Measurements from ENCODE around the gene CACNA1C.
"Not testable (repeated sequence)": the region's sequence is repeated elsewhere in the genome, so short reads cannot be mapped to it uniquely, and the experiment has no call there.

Gene CACNA1C

DNA sequence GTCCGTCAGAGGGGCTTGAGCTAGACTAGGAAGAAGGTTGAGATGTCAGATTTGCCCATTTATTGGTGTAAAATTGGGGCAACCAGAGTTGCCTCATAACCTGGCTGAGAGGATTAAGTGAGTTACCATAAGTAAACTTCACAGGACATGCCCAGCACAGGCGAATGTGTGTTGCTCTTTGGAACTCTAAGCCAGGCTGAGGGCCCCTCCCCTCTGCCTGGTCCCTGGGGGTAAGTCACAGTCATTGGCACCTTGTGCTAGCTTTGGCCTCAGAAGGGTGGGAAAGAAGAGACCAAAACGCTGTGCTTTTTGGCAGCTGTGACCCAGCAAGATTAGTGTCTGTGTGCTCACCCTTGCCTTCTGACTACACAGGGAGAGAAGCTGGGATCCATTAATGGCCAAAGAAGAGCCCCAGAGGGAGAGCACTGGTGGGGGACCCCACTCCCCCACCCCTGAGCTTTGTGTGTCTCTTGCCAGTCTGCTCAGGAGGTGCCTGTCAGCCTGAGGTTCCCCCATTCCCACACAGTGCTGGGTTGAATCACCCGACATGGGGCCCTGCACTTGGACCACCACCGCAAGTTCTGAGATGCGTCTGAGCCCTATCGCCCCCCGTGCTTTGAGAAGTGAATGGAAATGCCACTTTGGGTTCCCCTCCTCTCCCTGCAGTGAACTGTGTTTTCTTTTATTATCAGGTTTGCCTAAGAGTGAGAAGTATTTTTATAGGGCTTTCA lies 74.1 kb downstream of the CACNA1C start:
- DNase-seq (ENCODE audit: low read depth): no peak
- H3K4me3 ChIP-seq (ENCODE audit: low read depth, low read length): no peak overlapping the region

DNA sequence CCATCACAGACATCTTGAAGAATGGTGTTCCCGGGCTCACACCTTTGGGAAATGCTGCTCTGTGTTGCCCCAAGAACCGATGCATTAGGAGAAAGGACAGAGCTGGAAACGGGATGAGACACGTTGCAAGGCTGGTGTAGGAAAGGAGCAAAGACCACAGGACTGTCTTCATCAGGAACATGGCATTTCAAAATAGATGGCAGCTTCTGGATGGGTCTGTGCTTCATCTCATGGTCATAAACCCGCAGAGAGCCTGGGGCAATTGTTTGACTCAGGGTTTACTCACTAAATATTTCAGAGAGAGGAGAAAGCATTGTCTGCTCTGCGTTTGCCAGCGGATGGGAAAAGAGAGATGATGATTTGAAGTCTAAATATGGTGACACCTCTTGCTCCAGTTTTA lies 76.3 kb downstream of the CACNA1C start:
- no peak overlapping the region for H3K4me3 ChIP-seq (ENCODE audit: low read depth, low read length)
- DNase-seq (ENCODE audit: low read depth): peak; percentile 12

DNA sequence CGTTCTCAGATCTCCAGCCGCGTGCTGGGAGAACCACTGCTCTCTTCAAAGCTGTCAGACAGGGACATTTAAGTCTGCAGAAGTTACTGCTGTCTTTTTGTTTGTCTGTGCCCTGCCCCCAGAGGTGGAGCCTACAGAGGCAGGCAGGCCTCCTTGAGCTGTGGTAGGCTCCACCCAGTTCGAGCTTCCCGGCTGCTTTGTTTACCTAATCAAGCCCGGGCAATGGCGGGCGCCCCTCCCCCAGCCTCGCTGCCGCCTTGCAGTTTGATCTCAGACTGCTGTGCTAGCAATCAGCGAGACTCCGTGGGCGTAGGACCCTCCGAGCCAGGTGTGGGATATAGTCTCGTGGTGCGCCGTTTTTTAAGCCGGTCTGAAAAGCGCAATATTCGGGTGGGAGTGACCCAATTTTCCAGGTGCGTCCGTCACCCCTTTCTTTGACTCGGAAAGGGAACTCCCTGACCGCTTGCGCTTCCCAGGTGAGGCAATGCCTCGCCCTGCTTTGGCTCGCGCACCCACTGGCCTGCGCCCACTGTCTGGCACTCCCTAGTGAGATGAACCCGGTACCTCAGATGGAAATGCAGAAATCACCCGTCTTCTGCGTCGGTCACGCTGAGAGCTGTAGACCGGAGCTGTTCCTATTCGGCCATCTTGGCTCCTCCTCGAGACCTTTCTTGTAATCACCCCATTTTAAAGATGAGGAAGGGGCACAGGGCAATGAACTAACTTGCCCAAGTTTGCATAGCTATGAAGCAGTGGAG lies 83.1 kb downstream of the CACNA1C start:
- DNase-seq (ENCODE audit: low read depth); H3K4me3 ChIP-seq (ENCODE audit: low read depth, low read length): not testable (repeated sequence)

DNA sequence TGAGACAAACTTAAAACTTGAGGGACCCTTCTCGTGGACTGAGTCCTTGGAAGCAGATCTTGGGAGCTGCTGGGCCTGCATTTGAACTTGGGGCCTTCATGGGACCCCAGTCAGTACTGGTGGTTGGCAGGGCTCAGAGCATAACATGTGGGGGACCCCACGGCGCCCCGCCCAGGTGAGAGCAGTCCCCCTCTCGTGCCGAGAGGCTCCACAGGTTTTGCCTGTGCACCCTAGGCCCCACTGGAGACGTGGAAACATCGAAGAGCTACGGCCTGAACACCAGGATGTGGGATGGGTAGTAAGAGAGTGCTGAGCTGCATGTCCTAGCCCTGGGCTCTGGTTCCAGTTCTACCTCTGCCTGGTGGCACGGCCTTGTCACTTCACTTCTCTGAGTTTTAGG lies 84.1 kb downstream of the CACNA1C start:
- H3K4me3 ChIP-seq (ENCODE audit: low read depth, low read length): no peak overlapping the region
- DNase-seq (ENCODE audit: low read depth): no peak

DNA sequence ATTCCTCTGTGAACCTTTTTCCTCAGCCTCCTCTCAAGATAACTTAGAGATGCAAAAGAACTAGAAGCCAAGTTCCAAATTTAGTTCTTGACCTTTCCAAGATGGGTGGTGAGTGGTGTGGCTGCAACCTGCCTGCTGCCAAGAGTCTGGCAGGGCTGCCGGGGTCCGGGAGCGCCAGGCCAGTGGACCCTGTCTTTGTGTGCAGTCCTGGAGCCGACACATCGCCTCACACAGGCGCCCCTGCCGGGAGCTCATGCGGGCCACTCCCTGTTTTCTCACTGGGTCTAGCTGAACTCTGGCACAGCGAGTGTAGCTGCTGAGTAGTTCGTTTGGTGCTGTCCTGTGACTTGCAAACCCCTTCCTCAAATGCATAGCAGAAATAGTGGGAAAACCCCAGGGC lies 84.9 kb downstream of the CACNA1C start:
- no peak for DNase-seq (ENCODE audit: low read depth)
- no peak overlapping the region for H3K4me3 ChIP-seq (ENCODE audit: low read depth, low read length)

DNA sequence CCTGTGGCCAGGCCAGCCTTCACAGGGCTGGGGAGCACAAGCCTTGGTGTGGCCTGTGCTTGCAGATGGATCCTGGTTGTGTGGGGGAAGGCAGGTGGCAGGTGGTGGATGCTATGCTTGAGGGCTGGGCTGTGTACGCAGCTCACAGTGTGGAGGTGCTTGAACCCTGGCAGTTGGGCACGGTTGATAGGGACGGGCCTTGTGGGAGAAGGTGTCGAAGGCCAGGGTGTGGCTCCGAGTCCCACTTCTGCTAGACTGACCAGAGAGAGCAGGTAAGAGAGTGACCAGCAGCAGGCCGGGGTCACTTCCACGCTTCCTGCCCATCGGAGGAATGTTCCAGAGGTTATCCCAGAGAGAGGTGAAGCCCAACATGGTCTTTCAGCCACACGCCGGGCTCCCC lies 85.5 kb downstream of the CACNA1C start:
- no peak for DNase-seq (ENCODE audit: low read depth)

DNA sequence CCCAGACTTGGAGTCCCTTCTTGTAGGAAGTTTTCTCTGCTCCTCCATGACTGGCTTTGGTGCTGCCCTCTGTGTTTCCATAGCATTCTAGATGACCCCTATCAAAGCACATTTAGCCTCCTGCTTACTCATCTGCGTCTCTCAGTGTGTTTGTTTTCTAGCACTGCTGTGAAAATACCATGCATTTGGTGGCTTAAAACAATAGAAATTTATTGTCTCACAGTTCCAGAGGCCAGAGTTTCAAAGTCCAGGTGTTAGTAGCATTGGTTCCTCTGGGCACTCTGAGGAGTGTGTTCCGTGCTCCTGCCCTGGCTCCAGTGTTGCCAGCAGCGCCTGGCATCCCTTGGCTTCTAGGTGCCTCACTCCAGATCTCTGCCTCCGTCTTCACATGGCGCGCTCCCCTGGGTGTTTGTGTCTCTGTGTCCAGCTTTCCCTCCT lies 86.1 kb downstream of the CACNA1C start:
- H3K4me3 ChIP-seq (ENCODE audit: low read depth, low read length): no peak overlapping the region
- no peak for DNase-seq (ENCODE audit: low read depth)

More for the DNA sequence above, 85.5 kb downstream of the CACNA1C start:
- H3K4me3 ChIP-seq (ENCODE audit: low read depth, low read length): no peak overlapping the region

DNA sequence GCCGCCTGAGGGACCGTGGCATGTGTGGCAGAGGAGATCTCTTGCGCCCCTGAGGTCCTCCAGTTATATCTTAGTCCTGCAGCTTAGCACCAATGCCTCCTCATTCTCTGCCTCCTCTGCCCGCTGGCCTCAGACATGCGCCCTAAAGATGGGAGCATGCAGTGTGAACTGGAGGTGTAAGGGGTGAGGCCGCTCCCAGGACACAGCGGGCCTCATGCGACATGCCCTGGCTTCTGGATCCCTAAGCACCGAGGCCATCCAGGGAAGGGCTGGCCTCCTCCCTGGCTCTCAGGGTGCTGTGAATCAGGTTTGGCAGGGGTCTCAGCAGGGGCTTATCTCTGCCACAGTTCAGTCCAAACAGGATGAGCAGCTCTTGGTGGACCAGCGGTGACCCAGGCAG lies 86.9 kb downstream of the CACNA1C start:
- H3K4me3 ChIP-seq (ENCODE audit: low read depth, low read length): no peak overlapping the region
- DNase-seq (ENCODE audit: low read depth): no peak

DNA sequence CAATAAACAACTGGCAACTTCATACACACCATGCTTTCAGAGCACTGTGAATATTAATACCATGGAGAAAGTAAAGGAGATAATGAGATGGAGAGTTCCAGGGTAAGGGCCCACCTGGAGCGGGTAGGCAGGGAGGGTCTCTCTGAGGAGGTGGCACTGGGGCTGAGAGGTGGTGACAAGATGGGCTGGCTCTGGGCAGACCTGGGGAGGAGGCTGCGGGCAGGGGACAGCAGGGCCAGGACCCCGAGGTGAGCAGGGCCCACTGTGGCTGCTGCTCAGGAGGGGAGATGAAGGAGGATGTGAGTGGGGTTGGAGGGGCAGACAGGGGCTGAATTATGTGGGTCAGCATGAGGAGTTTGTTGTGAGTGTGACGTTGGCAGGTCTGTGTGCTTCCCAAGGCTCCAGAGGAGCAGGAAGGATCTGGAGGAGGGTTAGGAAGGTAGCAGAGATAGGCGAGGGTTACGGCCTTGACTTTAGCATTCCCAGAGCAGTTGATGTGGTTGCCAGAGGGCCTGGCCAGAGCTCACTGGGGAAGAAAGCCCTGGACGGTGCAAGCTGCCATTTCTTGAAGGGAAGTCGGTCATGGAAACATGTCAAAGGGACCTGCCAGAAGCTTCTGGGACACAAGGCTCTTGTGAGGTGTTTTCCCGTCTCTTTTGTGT lies 88.2 kb downstream of the CACNA1C start:
- DNase-seq (ENCODE audit: low read depth): no peak
- no peak overlapping the region for H3K4me3 ChIP-seq (ENCODE audit: low read depth, low read length)

DNA sequence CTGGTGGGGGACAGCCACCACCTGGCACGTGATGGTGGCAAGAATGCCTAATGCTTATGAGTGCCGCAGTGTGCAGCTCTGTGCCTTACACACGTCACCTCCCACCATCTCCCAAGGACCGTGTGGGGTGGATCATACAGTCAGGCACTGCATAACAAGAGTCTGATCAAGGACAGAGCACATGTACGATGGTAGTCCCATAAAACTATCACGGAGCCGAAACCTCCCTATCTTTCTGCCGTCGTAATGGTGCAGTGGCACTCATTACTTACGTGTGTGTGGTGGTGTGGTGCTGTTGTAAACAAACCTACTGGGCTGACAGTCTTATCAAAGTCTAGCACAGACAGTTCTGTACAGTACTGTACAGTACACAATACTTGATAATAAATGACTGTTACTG lies 89.3 kb downstream of the CACNA1C start:
- DNase-seq (ENCODE audit: low read depth): no peak

DNA sequence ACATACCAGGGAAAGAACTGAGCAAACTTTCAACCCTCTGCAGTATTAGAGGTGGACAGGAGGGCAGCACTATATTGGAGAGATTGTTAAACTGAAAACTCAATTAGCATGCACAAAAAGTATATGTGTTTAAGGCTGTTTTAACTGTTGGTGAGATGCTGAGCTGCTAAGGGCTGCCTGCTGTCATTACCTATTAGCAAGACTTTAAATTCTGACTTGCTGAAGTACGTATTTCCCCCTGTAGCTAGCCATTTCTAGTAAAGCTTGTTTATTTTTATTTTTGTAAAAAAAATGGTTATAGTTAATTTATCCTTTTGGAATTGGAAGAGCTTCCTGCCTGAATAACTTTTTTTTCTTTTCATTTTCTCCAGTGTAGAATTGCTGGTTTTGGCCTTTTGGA lies 92.2 kb downstream of the CACNA1C start:
- H3K4me3 ChIP-seq (ENCODE audit: low read depth, low read length): no peak overlapping the region
- DNase-seq (ENCODE audit: low read depth): no peak

More for the DNA sequence above, 89.3 kb downstream of the CACNA1C start:
- no peak overlapping the region for H3K4me3 ChIP-seq (ENCODE audit: low read depth, low read length)

DNA sequence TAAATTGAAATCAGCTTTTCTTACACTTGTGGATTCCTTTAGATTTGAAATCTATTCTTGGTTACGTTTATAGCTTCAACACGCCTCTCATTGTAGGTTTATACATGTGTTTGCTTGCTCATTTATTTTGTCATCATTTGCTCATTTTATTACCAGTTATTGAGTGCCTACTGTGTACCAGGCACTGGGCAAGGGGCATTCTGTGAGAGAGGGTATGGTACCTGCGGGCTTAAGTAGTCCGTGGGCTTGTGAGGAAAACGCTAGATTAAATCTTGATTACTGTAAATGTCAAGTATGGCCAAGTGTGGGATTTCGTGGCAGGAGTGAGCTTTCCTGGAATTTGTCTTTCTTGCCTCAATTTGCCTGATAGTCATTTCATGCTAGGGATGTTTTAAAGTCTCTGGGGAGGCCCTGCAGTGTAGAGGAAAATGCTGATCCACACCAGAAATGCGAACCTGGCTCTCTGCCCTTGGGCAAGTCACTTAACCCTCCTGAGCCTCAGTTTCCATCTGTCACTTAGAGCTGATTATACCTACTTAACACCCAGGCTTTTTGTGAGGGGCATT lies 92.7 kb downstream of the CACNA1C start:
- H3K4me3 ChIP-seq (ENCODE audit: low read depth, low read length): no peak overlapping the region
- no peak for DNase-seq (ENCODE audit: low read depth)

DNA sequence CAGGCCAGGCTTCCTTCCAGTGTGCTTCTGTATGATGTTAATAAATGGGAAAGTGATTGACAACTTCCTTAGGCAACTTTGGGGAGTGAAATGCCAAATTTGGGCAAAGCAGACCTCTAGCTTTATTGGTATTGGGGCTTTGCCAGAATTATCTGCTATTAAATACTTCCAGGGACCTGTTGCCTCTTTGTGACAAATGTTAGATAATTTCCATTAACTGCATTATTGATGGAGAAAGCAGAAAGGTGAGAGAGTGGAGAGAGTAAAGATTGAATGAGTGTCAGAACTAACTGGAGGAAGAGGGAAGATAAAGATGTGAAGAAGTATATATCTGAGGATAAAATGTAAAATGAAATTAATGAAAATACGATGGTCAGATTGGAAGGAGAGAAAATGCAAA lies 94.5 kb downstream of the CACNA1C start:
- no peak for DNase-seq (ENCODE audit: low read depth)
- H3K4me3 ChIP-seq (ENCODE audit: low read depth, low read length): no peak overlapping the region

DNA sequence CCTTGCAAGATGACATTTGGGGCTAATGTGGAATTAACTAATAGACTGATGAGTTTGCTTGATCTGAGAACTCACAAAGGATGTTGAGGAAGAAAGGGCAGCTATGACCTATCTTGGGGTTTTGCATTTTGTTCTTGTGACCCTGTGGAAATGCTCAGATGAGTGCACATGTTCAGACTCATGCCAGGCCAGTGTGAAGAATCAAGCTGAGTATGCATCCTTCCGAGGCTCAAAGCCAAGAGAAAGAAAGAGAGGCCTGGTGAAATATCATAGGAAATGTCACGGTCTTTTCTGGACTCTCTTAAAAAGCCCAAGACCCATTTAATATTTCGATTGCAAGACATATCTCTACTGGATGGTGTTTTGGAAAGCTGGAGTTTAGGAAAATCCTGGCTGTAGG lies 96.3 kb downstream of the CACNA1C start:
- H3K4me3 ChIP-seq (ENCODE audit: low read depth, low read length): no peak overlapping the region
- DNase-seq (ENCODE audit: low read depth): no peak

DNA sequence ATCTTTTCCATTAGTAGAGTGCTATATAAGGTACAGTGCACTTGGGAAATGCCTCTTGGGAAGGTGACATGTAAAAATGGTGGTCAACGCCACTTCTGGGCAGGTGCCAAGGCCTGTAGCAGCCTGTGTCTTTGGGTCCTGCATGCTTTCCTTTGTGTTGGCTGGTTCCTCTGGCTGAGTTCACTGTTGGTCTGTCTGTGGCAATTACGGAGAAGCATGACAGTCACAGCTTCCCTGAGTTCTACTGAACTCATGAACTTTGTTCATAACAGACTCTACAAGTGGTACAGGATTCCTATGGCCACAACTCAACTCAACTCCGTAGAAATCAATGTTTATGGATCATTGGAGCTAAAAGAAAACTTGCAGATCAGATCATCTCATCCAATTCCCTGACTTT lies 98.0 kb downstream of the CACNA1C start:
- no peak for DNase-seq (ENCODE audit: low read depth)
- H3K4me3 ChIP-seq (ENCODE audit: low read depth, low read length): no peak overlapping the region

DNA sequence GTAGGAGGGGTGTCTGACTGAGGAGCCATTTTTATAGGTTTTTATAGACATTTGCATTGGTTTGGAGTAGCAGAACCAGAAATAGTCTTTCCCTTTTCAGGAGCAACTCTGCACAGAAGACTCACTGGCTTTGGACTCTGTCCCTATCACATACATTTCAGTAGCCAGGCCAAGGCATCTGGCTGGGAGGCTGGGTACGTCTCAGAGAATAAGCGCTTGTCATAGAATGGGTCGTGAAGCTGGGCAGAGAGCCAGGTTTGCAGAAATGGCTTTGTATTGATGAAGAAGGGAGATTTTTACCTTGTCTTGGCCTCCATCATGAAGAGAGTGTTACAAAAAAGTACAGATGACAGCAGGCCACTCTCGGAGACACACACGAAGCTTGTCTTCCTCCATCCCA lies 98.6 kb downstream of the CACNA1C start:
- no peak overlapping the region for H3K4me3 ChIP-seq (ENCODE audit: low read depth, low read length)
- no peak for DNase-seq (ENCODE audit: low read depth)

DNA sequence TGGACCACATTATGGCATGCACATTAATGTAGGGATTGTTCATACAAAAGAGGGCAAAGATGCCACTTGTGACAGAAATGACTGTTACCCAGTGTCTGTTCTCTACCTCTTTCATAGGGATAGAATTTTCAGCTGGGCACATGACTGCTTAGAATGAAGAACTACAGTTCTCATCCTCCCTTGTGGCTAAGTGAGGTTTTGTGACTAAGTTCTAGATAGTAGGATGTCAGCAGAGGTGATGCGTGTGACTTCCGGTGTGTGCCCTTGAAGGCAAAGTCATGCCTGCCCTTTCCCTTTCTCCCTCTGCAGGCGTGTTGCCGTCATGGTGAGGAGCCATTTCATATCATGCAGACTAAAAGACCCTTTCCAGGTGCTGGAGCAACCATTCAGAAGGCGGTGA lies 99.3 kb downstream of the CACNA1C start:
- H3K4me3 ChIP-seq (ENCODE audit: low read depth, low read length): no peak overlapping the region
- DNase-seq (ENCODE audit: low read depth): no peak

DNA sequence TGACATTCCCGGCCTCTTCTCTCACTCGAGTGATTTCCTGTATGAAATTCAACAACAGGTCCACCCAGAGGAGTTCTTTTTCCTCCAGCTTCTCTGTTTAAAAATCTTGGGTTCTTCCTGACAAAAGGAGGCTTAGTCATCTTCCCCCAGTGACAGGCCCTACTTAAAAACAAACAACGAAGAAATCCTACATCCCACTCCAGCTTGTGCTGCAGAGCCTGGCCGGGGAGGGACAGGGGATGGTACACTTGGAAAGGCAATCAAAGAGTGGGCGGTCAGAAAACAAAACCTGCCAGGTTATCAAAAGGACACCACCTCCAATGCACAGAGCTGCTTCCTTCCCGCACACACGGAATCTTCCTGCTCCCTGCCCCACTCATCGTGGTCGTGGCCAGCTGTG lies 101.3 kb downstream of the CACNA1C start:
- no peak overlapping the region for H3K4me3 ChIP-seq (ENCODE audit: low read depth, low read length)
- peak; percentile 31 for DNase-seq (ENCODE audit: low read depth)

DNA sequence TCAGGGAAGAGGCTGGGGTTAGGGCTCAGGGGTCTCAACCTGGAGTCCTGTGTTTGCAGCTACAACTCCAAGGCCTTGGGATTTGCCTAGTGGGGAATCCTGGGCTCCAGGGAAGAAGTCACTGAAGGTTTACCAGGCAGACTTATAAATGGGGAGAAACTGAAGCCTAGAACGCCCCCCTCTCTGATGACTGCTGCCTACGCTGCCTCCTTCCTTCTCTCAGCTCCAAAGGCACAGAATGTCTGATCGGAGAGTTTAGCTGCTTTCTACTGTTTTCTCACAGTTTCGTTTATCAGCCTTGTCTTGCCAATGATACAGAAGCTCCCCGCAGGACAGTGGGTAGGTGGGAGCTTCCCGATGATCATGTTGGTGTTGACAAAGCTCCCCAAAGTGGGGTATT lies 101.7 kb downstream of the CACNA1C start:
- no peak overlapping the region for H3K4me3 ChIP-seq (ENCODE audit: low read depth, low read length)
- no peak for DNase-seq (ENCODE audit: low read depth)

DNA sequence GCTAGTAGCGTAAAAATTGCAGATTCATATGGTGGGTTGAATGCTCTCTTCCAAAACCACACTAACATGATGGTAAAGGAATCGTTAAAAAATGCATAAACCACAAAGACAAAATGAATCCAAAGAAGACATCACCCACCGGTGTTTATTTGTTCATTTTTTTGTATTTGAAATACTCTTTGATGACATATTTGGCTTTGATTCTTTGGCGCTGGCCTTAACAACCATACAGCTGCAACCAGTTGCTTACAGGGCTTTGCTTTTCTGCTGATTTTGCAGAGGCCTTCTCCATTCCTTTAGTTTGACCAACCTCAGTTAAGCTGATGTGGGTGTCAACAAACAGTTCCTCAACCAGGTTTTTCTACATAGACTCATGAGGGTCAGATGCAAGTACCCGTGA lies 103.5 kb downstream of the CACNA1C start:
- no peak for DNase-seq (ENCODE audit: low read depth)
- H3K4me3 ChIP-seq (ENCODE audit: low read depth, low read length): no peak overlapping the region

Data from skeletal muscle cell (primary cell).